GM13977 (cell line): ENCODE data around the gene HAP1.

Source experiments
- DNase-seq: peaks from one replicate; pipeline ENCODE4 v3.0.0; 2012; ENCODE audit warnings: low spot score
- in situ Hi-C: fragments of 300-500 bp; cut with MboI; formaldehyde crosslinking; loops from one replicate; pipeline ENCODE4 v1.12.0; 2022; ENCODE audit warnings: low sequenced_read_pairs, low pct_unique_long_range_greater_than_20kb, mixed read lengths, inconsistent platforms; ENCODE audit not compliant: unreplicated experiment
- TF ChIP-seq, protein P1 (sequence below): IDR thresholded peaks from 2 replicates; pipeline ENCODE4 v1.5.1; 2012; ENCODE audit warnings: mild to moderate bottlenecking, control low read depth; ENCODE audit not compliant: insufficient read depth; ENCODE audit errors: extremely low read depth, missing control alignments

The HAP1 gene

DNA sequence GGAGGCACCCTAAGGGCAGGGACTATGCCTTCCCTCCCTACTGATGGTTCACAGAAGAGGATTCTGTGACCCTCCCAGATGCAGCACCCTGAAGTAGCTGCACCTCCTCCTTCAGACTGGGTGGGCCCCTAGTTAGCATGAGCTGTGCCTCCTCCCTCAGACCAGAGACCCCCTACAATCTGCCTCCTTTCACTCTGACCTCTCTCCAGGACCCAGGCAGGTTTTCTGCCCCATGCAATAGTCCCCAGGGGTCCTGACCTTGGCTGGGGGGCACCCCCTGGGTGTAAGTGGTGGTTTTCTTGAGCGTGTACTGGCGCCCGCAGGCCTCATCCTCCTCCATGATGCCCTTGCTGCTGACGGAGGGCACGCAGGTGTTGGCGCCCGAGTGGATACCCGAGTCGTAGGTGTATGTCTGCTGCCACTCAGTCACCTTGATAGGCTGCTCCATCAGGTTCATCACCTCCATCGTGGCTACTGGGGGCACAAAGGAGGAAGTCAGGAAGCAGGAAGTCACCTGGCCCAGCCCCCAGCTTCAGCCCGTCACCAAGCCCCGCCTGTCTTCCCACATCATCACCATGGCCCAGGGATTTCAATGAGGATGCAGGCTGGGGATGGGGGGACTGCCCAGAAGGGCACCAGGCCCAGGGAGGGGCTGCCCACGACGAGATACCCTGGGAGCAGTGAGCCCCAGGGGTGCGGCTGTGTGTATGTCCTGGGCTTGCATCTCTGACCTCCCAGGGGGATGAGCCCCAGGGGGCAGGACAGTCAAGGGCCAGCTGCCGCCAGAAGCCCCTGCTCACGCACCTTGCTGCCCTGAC lies 37.2 kb upstream of the HAP1 start:
- in situ Hi-C loops = no loop called here
- TF ChIP-seq, protein P1, sequence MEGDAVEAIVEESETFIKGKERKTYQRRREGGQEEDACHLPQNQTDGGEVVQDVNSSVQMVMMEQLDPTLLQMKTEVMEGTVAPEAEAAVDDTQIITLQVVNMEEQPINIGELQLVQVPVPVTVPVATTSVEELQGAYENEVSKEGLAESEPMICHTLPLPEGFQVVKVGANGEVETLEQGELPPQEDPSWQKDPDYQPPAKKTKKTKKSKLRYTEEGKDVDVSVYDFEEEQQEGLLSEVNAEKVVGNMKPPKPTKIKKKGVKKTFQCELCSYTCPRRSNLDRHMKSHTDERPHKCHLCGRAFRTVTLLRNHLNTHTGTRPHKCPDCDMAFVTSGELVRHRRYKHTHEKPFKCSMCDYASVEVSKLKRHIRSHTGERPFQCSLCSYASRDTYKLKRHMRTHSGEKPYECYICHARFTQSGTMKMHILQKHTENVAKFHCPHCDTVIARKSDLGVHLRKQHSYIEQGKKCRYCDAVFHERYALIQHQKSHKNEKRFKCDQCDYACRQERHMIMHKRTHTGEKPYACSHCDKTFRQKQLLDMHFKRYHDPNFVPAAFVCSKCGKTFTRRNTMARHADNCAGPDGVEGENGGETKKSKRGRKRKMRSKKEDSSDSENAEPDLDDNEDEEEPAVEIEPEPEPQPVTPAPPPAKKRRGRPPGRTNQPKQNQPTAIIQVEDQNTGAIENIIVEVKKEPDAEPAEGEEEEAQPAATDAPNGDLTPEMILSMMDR = no peak
- DNase-seq = no peak

DNA sequence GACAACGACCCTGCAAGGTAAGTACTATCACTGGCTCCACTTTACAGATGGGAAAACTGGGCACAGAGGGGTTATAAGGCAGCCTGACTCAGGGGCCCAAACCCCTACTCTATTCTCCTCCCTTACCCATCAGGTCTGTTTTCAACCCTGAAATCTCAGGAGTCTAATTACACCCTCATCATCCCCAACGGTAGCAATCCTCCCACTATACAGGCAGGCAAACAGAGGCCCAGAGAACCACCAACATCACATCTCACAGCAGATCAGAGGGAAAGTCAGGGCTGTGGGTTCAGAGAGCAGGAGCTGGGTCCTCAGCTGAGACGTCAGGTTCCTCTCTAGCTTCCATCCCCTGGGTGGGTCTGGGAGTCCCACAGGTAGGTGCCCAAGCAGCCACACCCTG lies 35.5 kb upstream of the HAP1 start:
- TF ChIP-seq, protein P1 = no peak
- in situ Hi-C loops = no loop called here
- DNase-seq = no peak

DNA sequence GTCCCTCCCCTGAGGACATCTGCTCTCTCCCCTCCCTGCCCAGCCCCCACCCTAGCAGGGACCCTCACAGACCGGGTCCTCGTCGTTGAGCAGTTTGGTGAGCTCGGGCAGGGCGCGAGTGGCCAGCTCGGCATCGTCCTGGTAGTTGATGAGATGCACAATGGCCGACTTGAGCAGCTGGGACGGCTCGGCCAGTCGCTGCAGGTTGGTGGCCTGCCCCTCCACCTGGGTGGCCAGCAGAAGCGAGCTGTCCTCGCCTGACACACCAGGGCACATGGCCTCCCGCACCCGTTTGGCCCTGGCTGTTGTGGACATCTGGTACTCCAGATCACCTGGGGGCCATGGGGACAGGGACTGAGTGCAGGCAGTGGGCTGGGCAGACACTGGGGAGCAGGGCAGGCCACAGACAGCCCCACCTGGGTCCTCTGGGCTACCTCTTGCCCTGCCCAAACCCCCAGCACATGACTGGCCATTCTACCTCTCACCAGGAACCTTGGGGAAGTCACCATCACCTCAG lies 35.0 kb upstream of the HAP1 start:
- no peak for DNase-seq
- TF ChIP-seq, protein P1 = no peak
- in situ Hi-C loops = no loop called here

DNA sequence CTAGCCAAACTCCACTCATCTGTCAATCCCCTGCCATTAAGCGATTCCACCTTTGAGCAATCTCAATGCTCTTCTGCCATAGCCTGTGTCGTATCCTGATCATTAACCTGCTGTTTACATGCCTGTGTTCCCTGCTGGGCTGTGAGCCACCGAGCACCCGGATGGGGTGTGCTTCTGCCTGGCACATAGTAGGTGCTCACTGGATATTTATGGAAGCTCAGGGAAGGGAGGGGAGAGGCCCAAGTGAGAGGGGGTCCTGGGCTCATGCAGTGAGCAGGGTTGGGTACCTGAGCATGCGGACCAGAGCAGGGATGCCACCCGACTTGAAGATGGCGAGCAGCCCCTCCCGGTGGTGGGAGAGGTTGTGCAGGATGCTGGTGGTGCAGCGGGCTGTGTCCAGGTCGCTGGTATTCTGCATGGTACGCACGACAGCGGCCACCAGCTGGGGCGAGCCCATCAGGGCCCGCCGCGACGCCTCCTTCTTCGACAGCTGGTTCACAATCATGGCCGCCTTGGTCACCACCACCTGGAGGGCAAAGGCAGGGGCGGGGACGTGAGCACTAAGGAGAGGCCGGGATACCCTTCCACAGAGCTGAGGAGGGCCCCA lies 34.3 kb upstream of the HAP1 start:
- in situ Hi-C loops = no loop called here
- DNase-seq = no peak
- TF ChIP-seq, protein P1 = no peak

DNA sequence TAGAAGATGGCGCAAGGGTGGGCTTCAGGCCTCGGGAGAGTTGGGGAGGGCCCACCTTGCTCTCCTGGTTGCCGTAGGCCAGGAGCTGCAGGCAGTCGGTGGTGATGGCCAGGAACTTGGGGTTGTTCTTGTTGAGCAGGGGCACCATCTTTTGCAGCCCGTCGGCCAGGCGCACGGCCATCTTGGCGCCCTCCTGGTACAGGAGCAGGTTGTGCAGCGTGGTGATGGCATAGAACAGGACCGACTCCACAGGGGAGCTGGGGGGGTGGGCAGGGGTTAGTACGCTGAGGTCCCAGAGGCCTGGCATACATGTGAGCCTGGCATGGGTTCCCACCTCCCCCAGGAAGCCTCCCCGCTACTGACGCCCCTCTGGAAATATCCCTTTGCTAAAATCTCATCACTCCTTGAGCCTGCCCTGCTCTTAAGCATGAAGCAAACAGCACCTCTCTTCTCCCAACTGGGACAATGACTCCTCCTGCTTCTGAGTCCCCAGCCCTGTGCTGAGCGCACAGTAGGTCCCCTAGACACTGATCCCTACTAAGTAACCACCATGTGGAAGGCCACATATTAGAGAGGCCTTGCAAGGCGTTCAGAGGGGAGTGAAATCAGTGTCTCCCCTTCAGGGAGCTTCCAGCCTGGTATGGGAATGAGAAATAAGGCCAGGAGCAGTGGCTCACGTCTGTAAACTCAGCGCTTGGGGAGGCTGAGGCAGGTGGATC lies 33.0 kb upstream of the HAP1 start:
- TF ChIP-seq, protein P1 = no peak
- in situ Hi-C loops = no loop called here
- no peak for DNase-seq

DNA sequence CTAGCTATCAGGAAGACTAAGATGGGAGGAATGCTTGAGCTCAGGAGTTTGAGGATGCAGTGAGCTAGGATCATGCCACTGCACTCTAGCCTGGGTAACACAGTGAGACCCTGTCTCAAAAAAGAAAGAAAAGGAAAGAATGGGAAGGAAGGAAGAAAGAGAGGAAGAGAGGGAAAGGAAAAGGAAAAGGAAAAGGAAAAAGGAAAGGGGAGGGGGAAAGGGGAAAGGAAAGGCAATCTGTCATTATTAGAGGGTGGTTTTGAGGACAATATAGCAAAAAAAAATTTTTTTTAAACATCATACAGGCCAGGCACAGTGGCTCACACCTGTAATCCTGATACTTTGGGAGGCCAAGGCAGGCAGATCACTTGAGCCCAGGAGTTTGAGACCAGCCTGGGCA lies 31.7 kb upstream of the HAP1 start:
- in situ Hi-C loops = no loop called here
- TF ChIP-seq, protein P1 = no peak
- DNase-seq = no peak
